SU-DHL-6 (cell line): ENCODE measurements around the gene PPP1R14B.
A peak's percentile ranks its signal among the peaks of the same experiment; 100 is the strongest.

Source experiments
- H2AFZ ChIP-seq: fragments of 200-600 bp; sonication (generic); 2 replicates; pipeline ENCODE4 v1.6.1; 2014; ENCODE audit warnings: low read depth, mild to moderate bottlenecking, moderate library complexity, mixed read lengths, antibody characterized with exemption, low read length; ENCODE audit not compliant: severe bottlenecking
- H3F3A ChIP-seq: fragments of 200-600 bp; shearing (Covaris generic); 2 replicates; pipeline ENCODE4 v1.6.0; 2016; ENCODE audit warnings: antibody characterized with exemption, mild to moderate bottlenecking; ENCODE audit not compliant: insufficient read depth
- H3K27ac ChIP-seq: fragments of 200-600 bp; sonication (generic); 2 replicates; pipeline ENCODE4 v1.5.1; 2016; ENCODE audit warnings: low read depth, mild to moderate bottlenecking, low read length, moderate library complexity, mixed read lengths
- H3K27me3 ChIP-seq: fragments of 200-600 bp; sonication (generic), shearing (Covaris generic); 2 replicates; pipeline ENCODE4 v1.6.0; 2014; ENCODE audit warnings: mild to moderate bottlenecking, low read length
- H3K36me3 ChIP-seq: fragments of 200-600 bp; sonication (generic); 2 replicates; pipeline ENCODE4 v1.6.1; 2014; ENCODE audit warnings: mild to moderate bottlenecking, low read length, mixed read lengths
- H3K4me2 ChIP-seq: fragments of 300-600, 200-600 bp; shearing (Covaris generic), sonication (generic); 2 replicates; pipeline ENCODE4 v1.6.0; 2014; ENCODE audit warnings: low read length, low read depth, mild to moderate bottlenecking; ENCODE audit not compliant: poor library complexity, severe bottlenecking
- H3K4me3 ChIP-seq: fragments of 200-600 bp; sonication (generic); 2 replicates; pipeline ENCODE4 v1.5.1; 2014; ENCODE audit warnings: antibody characterized with exemption, low read length, mild to moderate bottlenecking, mixed read lengths; ENCODE audit not compliant: insufficient read depth, poor library complexity, severe bottlenecking
- H3K79me2 ChIP-seq: fragments of 200-600 bp; sonication (generic); 2 replicates; pipeline ENCODE4 v1.6.1; 2014; ENCODE audit warnings: mild to moderate bottlenecking, low read length, moderate library complexity; ENCODE audit not compliant: insufficient read depth
- H3K9ac ChIP-seq: fragments of 200-600 bp; sonication (generic); 2 replicates; pipeline ENCODE4 v1.7.0; 2014; ENCODE audit warnings: mild to moderate bottlenecking, low read length
- H3K9me2 ChIP-seq: fragments of 200-600 bp; sonication (generic); replicated peaks from 2 replicates; pipeline ENCODE4 v1.6.1; 2014; ENCODE audit warnings: low read length; ENCODE audit not compliant: insufficient read depth
- H3K9me3 ChIP-seq: fragments of 200-600 bp; sonication (generic); 2 replicates; pipeline ENCODE4 v1.6.1; 2014; ENCODE audit warnings: low read length, mixed read lengths; ENCODE audit not compliant: insufficient read depth
- H4K20me1 ChIP-seq: fragments of 200-600 bp; sonication (generic); 2 replicates; pipeline ENCODE4 v1.6.1; 2014; ENCODE audit warnings: low read depth, mild to moderate bottlenecking, antibody characterized with exemption, low read length, moderate library complexity, mixed read lengths
- EZH2phosphoT487 ChIP-seq: fragments of 200-600 bp; sonication (generic), shearing (Covaris generic); conservative IDR thresholded peaks from 2 replicates; pipeline ENCODE4 v1.6.1; 2018; ENCODE audit warnings: mild to moderate bottlenecking, antibody characterized with exemption, low read length, moderate library complexity, mixed read lengths
- TF ChIP-seq, protein P1 (sequence below): fragments of 200-600 bp; sonication (generic); IDR thresholded peaks from one replicate; pipeline ENCODE4 v1.5.1; 2017; ENCODE audit warnings: antibody characterized with exemption, mild to moderate bottlenecking, low read length, moderate library complexity; ENCODE audit not compliant: insufficient read depth, poor library complexity, severe bottlenecking

PPP1R14B gene

DNA sequence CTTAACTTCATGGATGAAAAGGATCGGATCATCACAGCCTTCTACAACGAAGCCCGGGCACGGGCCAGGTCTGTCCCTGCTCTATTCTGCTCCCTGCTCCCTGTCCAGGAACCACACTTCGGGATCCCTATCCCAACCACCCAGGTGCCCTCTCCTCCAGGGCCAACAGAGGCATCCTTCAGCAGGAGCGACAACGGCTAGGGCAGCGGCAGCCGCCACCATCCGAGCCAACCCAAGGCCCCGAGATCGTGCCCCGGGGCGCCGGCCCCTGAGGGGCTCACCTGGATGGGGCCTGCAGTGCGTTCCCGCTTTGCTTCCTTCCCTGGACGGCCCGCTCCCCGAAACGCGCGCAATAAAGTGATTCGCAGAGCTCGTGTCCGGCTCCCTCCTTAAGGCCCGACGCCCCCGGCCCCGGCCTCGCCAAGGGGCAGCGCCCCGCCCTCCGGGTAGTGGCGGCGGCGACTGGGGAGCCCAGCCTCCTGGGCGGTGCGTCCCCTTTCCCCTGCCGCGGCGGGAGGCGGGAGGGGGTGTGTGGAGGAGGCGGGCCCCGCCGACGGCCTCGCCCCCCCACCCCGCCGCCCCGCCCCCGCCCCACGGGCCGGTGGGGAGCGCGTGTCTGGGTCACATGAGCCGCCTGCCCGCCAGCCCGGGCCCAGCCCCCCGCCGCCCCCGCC is 12.7 kb downstream of the PPP1R14B start, which contains the start of gene VEGFB:
VEGFB (plus strand) TSS at position 672 of the 674 bp plus-strand sequence. CDS start 250 bp downstream, outside the sequence.
- H3F3A ChIP-seq = peaks cover 34% of the 10 kb centered on the region
- TF ChIP-seq, protein P1, sequence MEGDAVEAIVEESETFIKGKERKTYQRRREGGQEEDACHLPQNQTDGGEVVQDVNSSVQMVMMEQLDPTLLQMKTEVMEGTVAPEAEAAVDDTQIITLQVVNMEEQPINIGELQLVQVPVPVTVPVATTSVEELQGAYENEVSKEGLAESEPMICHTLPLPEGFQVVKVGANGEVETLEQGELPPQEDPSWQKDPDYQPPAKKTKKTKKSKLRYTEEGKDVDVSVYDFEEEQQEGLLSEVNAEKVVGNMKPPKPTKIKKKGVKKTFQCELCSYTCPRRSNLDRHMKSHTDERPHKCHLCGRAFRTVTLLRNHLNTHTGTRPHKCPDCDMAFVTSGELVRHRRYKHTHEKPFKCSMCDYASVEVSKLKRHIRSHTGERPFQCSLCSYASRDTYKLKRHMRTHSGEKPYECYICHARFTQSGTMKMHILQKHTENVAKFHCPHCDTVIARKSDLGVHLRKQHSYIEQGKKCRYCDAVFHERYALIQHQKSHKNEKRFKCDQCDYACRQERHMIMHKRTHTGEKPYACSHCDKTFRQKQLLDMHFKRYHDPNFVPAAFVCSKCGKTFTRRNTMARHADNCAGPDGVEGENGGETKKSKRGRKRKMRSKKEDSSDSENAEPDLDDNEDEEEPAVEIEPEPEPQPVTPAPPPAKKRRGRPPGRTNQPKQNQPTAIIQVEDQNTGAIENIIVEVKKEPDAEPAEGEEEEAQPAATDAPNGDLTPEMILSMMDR = no peak
- TF ChIP-seq EZH2phosphoT487 = no peak
- no peaks in the 10 kb centered on the region for H4K20me1 ChIP-seq
- H3K4me2 ChIP-seq = peak within 1 kb of the TSS; percentile 81
- H3K27me3 ChIP-seq = no peaks in the 10 kb centered on the region
- peak within 1 kb of the TSS; percentile 72 for H3K4me3 ChIP-seq
- no peak within 1 kb of the TSS for H2AFZ ChIP-seq
- no peaks in the 10 kb centered on the region for H3K36me3 ChIP-seq
- H3K9ac ChIP-seq = peak within 1 kb of the TSS; percentile 73
- peaks cover 7% of the 10 kb centered on the region; the same call in 1 of the 2 replicates for H3K79me2 ChIP-seq
- no peaks in the 10 kb centered on the region for H3K9me2 ChIP-seq
- H3K27ac ChIP-seq = peak within 1 kb of the TSS; percentile 62
- H3K9me3 ChIP-seq = no peaks in the 10 kb centered on the region

DNA sequence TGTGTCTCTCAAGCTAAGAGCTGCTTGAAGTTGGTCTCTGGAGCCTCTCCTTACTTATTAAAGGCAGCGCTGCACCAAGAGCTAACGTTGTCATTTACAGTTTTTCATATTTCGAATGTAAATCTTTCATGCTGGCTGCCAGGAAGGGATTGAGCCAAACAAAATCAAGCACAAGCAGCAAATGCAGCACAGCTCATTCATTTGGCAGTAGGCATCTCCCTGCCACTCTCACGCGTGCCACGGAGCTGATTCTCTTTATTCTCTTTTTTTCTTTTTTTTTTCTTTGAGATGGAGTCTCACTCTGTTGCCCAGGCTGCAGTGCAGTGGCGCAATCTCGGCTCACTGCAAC is 13.8 kb downstream of the PPP1R14B start:
- Histone ChIP-seq H3K27ac (no peak overlapping the region), H3K9ac (no peak overlapping the region)

DNA sequence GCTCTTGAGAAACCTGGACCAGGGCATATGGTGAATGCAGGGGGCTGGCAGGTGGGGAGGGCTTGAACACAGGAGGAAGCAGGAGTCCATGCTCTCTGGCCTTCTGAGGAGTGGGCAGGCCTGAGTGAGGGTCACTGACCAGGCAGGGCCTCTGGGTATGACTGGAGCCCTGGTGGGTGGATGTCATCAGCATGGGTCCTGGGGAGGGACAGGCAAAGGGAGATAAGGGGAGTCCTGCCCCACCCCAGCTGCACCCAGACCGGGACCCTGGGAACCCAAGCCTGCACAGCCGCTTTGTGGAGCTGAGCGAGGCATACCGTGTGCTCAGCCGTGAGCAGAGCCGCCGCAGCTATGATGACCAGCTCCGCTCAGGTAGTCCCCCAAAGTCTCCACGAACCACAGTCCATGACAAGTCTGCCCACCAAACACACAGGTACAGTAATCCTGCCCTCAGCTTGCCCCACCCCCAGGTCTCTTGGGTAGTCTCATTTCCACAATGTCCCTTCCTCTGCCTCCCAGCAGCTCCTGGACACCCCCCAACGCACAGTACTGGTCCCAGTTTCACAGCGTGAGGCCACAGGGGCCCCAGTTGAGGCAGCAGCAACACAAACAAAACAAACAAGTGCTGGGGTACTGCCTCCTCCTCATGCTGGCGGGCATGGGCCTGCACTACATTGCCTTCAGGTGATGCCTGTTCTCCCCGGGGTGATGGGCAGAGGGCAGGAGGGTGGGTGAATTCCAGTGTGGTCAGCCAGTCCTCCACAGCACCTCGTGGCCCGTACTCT is 14.4 kb downstream of the PPP1R14B start:
- Histone ChIP-seq H3F3A (peaks cover 30% of the 10 kb centered on the region), H2AFZ (no peak overlapping the region), H4K20me1 (no peaks in the 10 kb centered on the region), H3K27ac (no peak overlapping the region), H3K9ac (no peak overlapping the region), H3K4me2 (no peak overlapping the region), H3K36me3 (no peaks in the 10 kb centered on the region), H3K9me3 (no peaks in the 10 kb centered on the region), H3K9me2 (no peaks in the 10 kb centered on the region), H3K4me3 (no peak overlapping the region), H3K79me2 (peaks cover 7% of the 10 kb centered on the region; the same call in 1 of the 2 replicates), H3K27me3 (no peaks in the 10 kb centered on the region)
- no peak for TF ChIP-seq EZH2phosphoT487
- TF ChIP-seq, protein P1 = no peak

More for the DNA sequence above, 13.8 kb downstream of the PPP1R14B start:
- Histone ChIP-seq H3K9me2 (no peaks in the 10 kb centered on the region), H3F3A (peaks cover 28% of the 10 kb centered on the region), H3K4me3 (no peak overlapping the region), H3K4me2 (no peak overlapping the region), H3K27me3 (no peaks in the 10 kb centered on the region), H3K79me2 (peaks cover 7% of the 10 kb centered on the region; the same call in 1 of the 2 replicates), H3K36me3 (no peaks in the 10 kb centered on the region), H3K9me3 (no peaks in the 10 kb centered on the region), H4K20me1 (no peaks in the 10 kb centered on the region), H2AFZ (no peak overlapping the region)
- TF ChIP-seq EZH2phosphoT487 = no peak
- TF ChIP-seq, protein P1 = no peak
